Measurements from ENCODE around the gene FOXN1. TPM values are rescaled to one million over a fixed set of nuclear protein-coding genes. Genes with fewer than 3 reads are reported as not detected.

FOXN1 gene
- total RNA-seq, 1 experiment from 2014 or later = not detected

- no TSS peak for BruUV-seq (replicated peaks)
Measured at GRCh38 chr17:28476076-28476865, 29.9 kb upstream of the FOXN1 start.

DNA sequence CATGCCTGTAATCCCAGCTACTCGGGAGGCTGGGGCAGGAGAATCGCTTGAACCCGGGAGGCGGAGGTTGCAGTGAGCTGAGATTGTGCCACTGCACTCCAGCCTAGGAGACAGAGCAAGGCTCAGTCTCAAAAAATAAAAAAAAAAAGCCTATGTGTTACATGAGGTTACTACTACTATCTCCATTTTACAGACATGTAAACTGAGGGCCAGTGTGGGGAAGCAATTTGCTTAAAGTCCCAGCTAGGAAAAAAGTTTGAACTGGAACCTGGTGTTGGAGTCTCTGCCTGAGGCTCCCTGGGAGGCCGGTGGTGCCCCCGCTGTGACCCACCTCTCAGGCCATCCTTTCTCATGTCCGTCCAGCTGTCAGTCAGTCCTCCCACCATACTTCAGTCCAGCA lies 28.2 kb upstream of the FOXN1 start:
- Mint-ChIP-seq H3K27ac (ENCODE audit: unreplicated experiment) (no peak overlapping the region), H3K4me3 (ENCODE audit: low read depth, unreplicated experiment) (no peak overlapping the region), H3K4me1 (ENCODE audit: low read depth, unreplicated experiment) (peaks cover 22% of the 10 kb centered on the region), H3K36me3 (ENCODE audit: insufficient read depth, unreplicated experiment) (no peaks in the 10 kb centered on the region), H3K9me3 (ENCODE audit: low read depth, unreplicated experiment) (no peaks in the 10 kb centered on the region), H3K27me3 (ENCODE audit: unreplicated experiment) (peaks cover 64% of the 10 kb centered on the region)
- BruUV-seq (replicated peaks) = no TSS peak
- TF ChIP-seq, protein P1, sequence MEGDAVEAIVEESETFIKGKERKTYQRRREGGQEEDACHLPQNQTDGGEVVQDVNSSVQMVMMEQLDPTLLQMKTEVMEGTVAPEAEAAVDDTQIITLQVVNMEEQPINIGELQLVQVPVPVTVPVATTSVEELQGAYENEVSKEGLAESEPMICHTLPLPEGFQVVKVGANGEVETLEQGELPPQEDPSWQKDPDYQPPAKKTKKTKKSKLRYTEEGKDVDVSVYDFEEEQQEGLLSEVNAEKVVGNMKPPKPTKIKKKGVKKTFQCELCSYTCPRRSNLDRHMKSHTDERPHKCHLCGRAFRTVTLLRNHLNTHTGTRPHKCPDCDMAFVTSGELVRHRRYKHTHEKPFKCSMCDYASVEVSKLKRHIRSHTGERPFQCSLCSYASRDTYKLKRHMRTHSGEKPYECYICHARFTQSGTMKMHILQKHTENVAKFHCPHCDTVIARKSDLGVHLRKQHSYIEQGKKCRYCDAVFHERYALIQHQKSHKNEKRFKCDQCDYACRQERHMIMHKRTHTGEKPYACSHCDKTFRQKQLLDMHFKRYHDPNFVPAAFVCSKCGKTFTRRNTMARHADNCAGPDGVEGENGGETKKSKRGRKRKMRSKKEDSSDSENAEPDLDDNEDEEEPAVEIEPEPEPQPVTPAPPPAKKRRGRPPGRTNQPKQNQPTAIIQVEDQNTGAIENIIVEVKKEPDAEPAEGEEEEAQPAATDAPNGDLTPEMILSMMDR (IDR thresholded peaks at IDR 0.05; ENCODE audit: unreplicated experiment) = no peak
- CTCF ChIA-PET = no interaction called here
- intact Hi-C loops (cut with micrococcal nuclease; ENCODE audit: unreplicated experiment) = no loop called here
- no peak for DNase-seq

More at GRCh38 chr17:28476076-28476865, 29.9 kb upstream of the FOXN1 start:
- Mint-ChIP-seq H3K27me3 (ENCODE audit: unreplicated experiment) (peaks cover 60% of the 10 kb centered on the region), H3K4me3 (ENCODE audit: low read depth, unreplicated experiment) (no peak overlapping the region), H3K9me3 (ENCODE audit: low read depth, unreplicated experiment) (no peaks in the 10 kb centered on the region), H3K27ac (ENCODE audit: unreplicated experiment) (no peak overlapping the region), H3K4me1 (ENCODE audit: low read depth, unreplicated experiment) (peaks cover 14% of the 10 kb centered on the region), H3K36me3 (ENCODE audit: insufficient read depth, unreplicated experiment) (no peaks in the 10 kb centered on the region)
- TF ChIP-seq, protein P1 (IDR thresholded peaks at IDR 0.05; ENCODE audit: unreplicated experiment) = no peak
- intact Hi-C loops (cut with micrococcal nuclease; ENCODE audit: unreplicated experiment) = no loop called here
- CTCF ChIA-PET = no interaction called here
- DNase-seq = no peak

- intact Hi-C loops (cut with micrococcal nuclease; ENCODE audit: unreplicated experiment) = no loop called here
- DNase-seq = no peak
- TF ChIP-seq, protein P1 (IDR thresholded peaks at IDR 0.05; ENCODE audit: unreplicated experiment) = no peak
- Mint-ChIP-seq H3K4me3 (ENCODE audit: low read depth, unreplicated experiment) (no peak overlapping the region), H3K9me3 (ENCODE audit: low read depth, unreplicated experiment) (no peaks in the 10 kb centered on the region), H3K4me1 (ENCODE audit: low read depth, unreplicated experiment) (peaks cover 23% of the 10 kb centered on the region), H3K27me3 (ENCODE audit: unreplicated experiment) (peaks cover 60% of the 10 kb centered on the region), H3K36me3 (ENCODE audit: insufficient read depth, unreplicated experiment) (no peaks in the 10 kb centered on the region), H3K27ac (ENCODE audit: unreplicated experiment) (no peak overlapping the region)
- CTCF ChIA-PET = no interaction called here
- no TSS peak for BruUV-seq (replicated peaks)
Measured at GRCh38 chr17:28478712-28479615, 27.2 kb upstream of the FOXN1 start.

GRCh38 chr17:28480278-28480677 lies 25.9 kb upstream of the FOXN1 start:
- peaks cover 60% of the 10 kb centered on the region for H3K27me3 Mint-ChIP-seq (ENCODE audit: unreplicated experiment)
- no peaks in the 10 kb centered on the region for H3K36me3 Mint-ChIP-seq (ENCODE audit: insufficient read depth, unreplicated experiment)
- H3K27ac Mint-ChIP-seq (ENCODE audit: unreplicated experiment) = no peak overlapping the region
- no TSS peak for BruUV-seq (replicated peaks)
- no peaks in the 10 kb centered on the region for H3K9me3 Mint-ChIP-seq (ENCODE audit: low read depth, unreplicated experiment)
- H3K4me3 Mint-ChIP-seq (ENCODE audit: low read depth, unreplicated experiment) = no peak overlapping the region
- no peak for DNase-seq
- intact Hi-C loops (cut with micrococcal nuclease; ENCODE audit: unreplicated experiment) = no loop called here
- CTCF ChIA-PET = interaction anchor here (0.7 kb wide), 1 partner anchor 54 kb away, joined by 5 read pairs; no protein-coding TSS in a partner anchor
- peaks cover 19% of the 10 kb centered on the region for H3K4me1 Mint-ChIP-seq (ENCODE audit: low read depth, unreplicated experiment)
- TF ChIP-seq, protein P1 (IDR thresholded peaks at IDR 0.05; ENCODE audit: unreplicated experiment) = no peak
